HCT116 (cell line): Measurements from ENCODE around the gene PTPRJ.

Experiments
- CBX3 ChIP-seq: IDR thresholded peaks from 2 replicates; pipeline ENCODE4 v1.6.1; 2012; ENCODE audit warnings: low read depth
- CEBPB ChIP-seq: IDR thresholded peaks from 2 replicates; pipeline ENCODE4 v1.6.1; 2012; ENCODE audit warnings: low read depth
- EGR1 ChIP-seq: IDR thresholded peaks from 2 replicates; pipeline ENCODE4 v1.6.1; 2012; ENCODE audit warnings: low read depth
- EZH2 ChIP-seq: fragments of 200-600 bp; sonication (generic); IDR thresholded peaks from 2 replicates; pipeline ENCODE4 v1.6.1; 2017; ENCODE audit warnings: antibody characterized with exemption, mixed run types
- EZH2phosphoT487 ChIP-seq: fragments of 200-600 bp; IDR thresholded peaks from 2 replicates; pipeline ENCODE4 v1.6.1; 2018; ENCODE audit warnings: antibody characterized with exemption, borderline replicate concordance
- FOSL1 ChIP-seq: IDR thresholded peaks from 2 replicates; pipeline ENCODE4 v1.6.1; 2012; ENCODE audit warnings: low read depth
- POLR2A ChIP-seq: IDR thresholded peaks from 2 replicates; pipeline ENCODE4 v1.7.0; 2011; ENCODE audit warnings: borderline replicate concordance; ENCODE audit not compliant: insufficient read depth, insufficient read length; ENCODE audit errors: extremely low read depth
- POLR2AphosphoS5 ChIP-seq: IDR thresholded peaks from 2 replicates; pipeline ENCODE4 v1.6.1; 2011; ENCODE audit warnings: mild to moderate bottlenecking, low read depth, low read length, moderate library complexity
- RAD21 ChIP-seq: IDR thresholded peaks from 2 replicates; pipeline ENCODE4 v1.6.1; 2012; ENCODE audit warnings: low read depth, mild to moderate bottlenecking
- ZNF274 ChIP-seq: fragments of 200-500 bp; sonication (Bioruptor generic); IDR thresholded peaks from 2 replicates; pipeline ENCODE4 v1.6.1; 2014; ENCODE audit warnings: mild to moderate bottlenecking, low read depth, low read length, inconsistent platforms
- TF ChIP-seq, protein P1 (sequence below), 3 experiments: fragments of 200-600 bp in 1 of 3; sonication (generic) in 1 of 3; IDR thresholded peaks in 2 of 3; conservative IDR thresholded peaks in 1 of 3; 2 replicates each; pipeline ENCODE4 v1.5.1; 2012 to 2017; ENCODE audit warnings: low read depth in 2 of 3, low read length in 2 of 3, antibody characterized with exemption in 1 of 3, borderline replicate concordance in 1 of 3, control low read depth in 1 of 3, mild to moderate bottlenecking in 1 of 3, mixed read lengths in 1 of 3, mixed run types in 1 of 3, moderate library complexity in 1 of 3; ENCODE audit not compliant: insufficient read depth in 1 of 3
- TF ChIP-seq, protein P2 (sequence below): IDR thresholded peaks from 2 replicates; pipeline ENCODE4 v1.6.1; 2012
- TF ChIP-seq, protein P3 (sequence below): IDR thresholded peaks from 2 replicates; pipeline ENCODE4 v1.6.1; 2011; ENCODE audit warnings: mild to moderate bottlenecking, low read length, moderate library complexity; ENCODE audit not compliant: insufficient replicate concordance; ENCODE audit errors: extremely low read depth

DNA sequence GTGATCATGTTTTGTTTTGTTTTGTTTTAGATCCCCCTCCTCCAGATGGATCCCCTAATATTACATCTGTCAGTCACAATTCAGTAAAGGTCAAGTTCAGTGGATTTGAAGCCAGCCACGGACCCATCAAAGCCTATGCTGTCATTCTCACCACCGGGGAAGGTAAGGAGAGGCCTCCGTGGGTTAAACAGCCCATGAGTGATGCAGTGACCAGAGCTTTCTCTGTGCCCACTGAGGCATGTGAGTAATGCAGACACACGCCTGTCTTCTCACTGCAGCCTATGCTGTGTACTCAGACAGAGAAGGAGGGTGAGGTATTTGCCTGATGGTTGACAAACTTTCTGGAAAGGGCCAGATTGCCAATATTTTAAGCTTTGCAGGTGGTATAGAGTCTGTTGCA lies 162.5 kb downstream of the PTPRJ start:
- TF ChIP-seq RAD21 (no peak), EZH2 (no peak), POLR2A (no peak), POLR2AphosphoS5 (no peak), FOSL1 (no peak), EGR1 (no peak), ZNF274 (no peak), EZH2phosphoT487 (no peak), CBX3 (no peak), CEBPB (no peak)
- TF ChIP-seq, protein P1, sequence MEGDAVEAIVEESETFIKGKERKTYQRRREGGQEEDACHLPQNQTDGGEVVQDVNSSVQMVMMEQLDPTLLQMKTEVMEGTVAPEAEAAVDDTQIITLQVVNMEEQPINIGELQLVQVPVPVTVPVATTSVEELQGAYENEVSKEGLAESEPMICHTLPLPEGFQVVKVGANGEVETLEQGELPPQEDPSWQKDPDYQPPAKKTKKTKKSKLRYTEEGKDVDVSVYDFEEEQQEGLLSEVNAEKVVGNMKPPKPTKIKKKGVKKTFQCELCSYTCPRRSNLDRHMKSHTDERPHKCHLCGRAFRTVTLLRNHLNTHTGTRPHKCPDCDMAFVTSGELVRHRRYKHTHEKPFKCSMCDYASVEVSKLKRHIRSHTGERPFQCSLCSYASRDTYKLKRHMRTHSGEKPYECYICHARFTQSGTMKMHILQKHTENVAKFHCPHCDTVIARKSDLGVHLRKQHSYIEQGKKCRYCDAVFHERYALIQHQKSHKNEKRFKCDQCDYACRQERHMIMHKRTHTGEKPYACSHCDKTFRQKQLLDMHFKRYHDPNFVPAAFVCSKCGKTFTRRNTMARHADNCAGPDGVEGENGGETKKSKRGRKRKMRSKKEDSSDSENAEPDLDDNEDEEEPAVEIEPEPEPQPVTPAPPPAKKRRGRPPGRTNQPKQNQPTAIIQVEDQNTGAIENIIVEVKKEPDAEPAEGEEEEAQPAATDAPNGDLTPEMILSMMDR (IDR thresholded peaks at IDR 0.05 in 2 of 3, conservative IDR thresholded peaks at IDR 0.05 in 1 of 3; ENCODE audit: borderline replicate concordance in 1 of 3, insufficient read depth in 1 of 3, low read depth in 2 of 3, low read length in 2 of 3): no peak
- TF ChIP-seq, protein P2, sequence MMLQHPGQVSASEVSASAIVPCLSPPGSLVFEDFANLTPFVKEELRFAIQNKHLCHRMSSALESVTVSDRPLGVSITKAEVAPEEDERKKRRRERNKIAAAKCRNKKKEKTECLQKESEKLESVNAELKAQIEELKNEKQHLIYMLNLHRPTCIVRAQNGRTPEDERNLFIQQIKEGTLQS: no peak
- TF ChIP-seq, protein P3, sequence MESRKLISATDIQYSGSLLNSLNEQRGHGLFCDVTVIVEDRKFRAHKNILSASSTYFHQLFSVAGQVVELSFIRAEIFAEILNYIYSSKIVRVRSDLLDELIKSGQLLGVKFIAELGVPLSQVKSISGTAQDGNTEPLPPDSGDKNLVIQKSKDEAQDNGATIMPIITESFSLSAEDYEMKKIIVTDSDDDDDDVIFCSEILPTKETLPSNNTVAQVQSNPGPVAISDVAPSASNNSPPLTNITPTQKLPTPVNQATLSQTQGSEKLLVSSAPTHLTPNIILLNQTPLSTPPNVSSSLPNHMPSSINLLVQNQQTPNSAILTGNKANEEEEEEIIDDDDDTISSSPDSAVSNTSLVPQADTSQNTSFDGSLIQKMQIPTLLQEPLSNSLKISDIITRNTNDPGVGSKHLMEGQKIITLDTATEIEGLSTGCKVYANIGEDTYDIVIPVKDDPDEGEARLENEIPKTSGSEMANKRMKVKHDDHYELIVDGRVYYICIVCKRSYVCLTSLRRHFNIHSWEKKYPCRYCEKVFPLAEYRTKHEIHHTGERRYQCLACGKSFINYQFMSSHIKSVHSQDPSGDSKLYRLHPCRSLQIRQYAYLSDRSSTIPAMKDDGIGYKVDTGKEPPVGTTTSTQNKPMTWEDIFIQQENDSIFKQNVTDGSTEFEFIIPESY: no peak
